Neutrophil (primary cell): ENCODE results near the gene PHC2.

Experiments
- H3K27ac ChIP-seq: fragments of 200-600 bp; sonication (generic); 2 replicates; pipeline ENCODE4 v1.5.1; 2016; ENCODE audit warnings: mild to moderate bottlenecking, moderate library complexity
- H3K27me3 ChIP-seq: fragments of 200-600 bp; sonication (generic); 2 replicates; pipeline ENCODE4 v1.6.0; 2016; ENCODE audit warnings: mild to moderate bottlenecking
- H3K36me3 ChIP-seq: fragments of 200-600 bp; sonication (generic); 2 replicates; pipeline ENCODE4 v1.5.1; 2017
- H3K4me1 ChIP-seq, 2 experiments: fragments of 200-600 bp in 1 of 2; sonication (generic) in 1 of 2; 1 replicate in 1 of 2; 2 replicates in 1 of 2; pipeline versions ENCODE4 v1.5.1 to v1.6.1; 2013 to 2016; ENCODE audit warnings: low read depth in 1 of 2, low read length in 1 of 2, mild to moderate bottlenecking in 1 of 2, moderate library complexity in 1 of 2; ENCODE audit not compliant: control insufficient read depth in 1 of 2, insufficient read depth in 1 of 2
- H3K4me3 ChIP-seq, 2 experiments: fragments of 200-600 bp in 1 of 2; sonication (generic) in 1 of 2; 1 replicate in 1 of 2; 2 replicates in 1 of 2; pipeline ENCODE4 v1.5.1; 2013 to 2016; ENCODE audit warnings: low read depth in 1 of 2, low read length in 1 of 2, mild to moderate bottlenecking in 1 of 2, moderate library complexity in 1 of 2
- H3K9me3 ChIP-seq: fragments of 200-600 bp; sonication (generic); 2 replicates; pipeline ENCODE4 v1.5.1; 2016
- CTCF ChIP-seq: fragments of 200-600 bp; sonication (generic); IDR thresholded peaks from 2 replicates; pipeline ENCODE4 v1.5.1; 2016; ENCODE audit warnings: antibody characterized with exemption

The PHC2 gene

GRCh38 chr1:33377756-33378155 is 53.1 kb downstream of the PHC2 start:
- no peak overlapping the region for H3K27ac ChIP-seq
- no peak for TF ChIP-seq CTCF
- no peaks in the 10 kb centered on the region for H3K36me3 ChIP-seq
- H3K4me1 ChIP-seq: peaks cover 0 to 9% of the 10 kb centered on the region in 2 experiments
- peaks cover 15% of the 10 kb centered on the region for H3K27me3 ChIP-seq
- H3K9me3 ChIP-seq: no peaks in the 10 kb centered on the region
- no peak overlapping the region for H3K4me3 ChIP-seq

- no peak for TF ChIP-seq CTCF
- Histone ChIP-seq H3K4me1 (peaks cover 0 to 6% of the 10 kb centered on the region in 2 experiments), H3K36me3 (no peaks in the 10 kb centered on the region)
Observed at GRCh38 chr1:33377013-33377412, 53.9 kb downstream of the PHC2 start.

GRCh38 chr1:33375316-33375715 is 55.6 kb downstream of the PHC2 start:
- Histone ChIP-seq H3K4me3 (no peak overlapping the region), H3K4me1 (peaks cover 0 to 3% of the 10 kb centered on the region in 2 experiments), H3K36me3 (no peaks in the 10 kb centered on the region), H3K27me3 (peaks cover under 1% of the 10 kb centered on the region), H3K27ac (no peak overlapping the region), H3K9me3 (no peaks in the 10 kb centered on the region)
- TF ChIP-seq CTCF: no peak

More at GRCh38 chr1:33377013-33377412, 53.9 kb downstream of the PHC2 start:
- Histone ChIP-seq H3K27me3 (peaks cover 14% of the 10 kb centered on the region), H3K4me3 (no peak overlapping the region), H3K27ac (no peak overlapping the region), H3K9me3 (no peaks in the 10 kb centered on the region)

GRCh38 chr1:33374336-33375105 is 56.4 kb downstream of the PHC2 start:
- no peaks in the 10 kb centered on the region for H3K27me3 ChIP-seq
- no peak for TF ChIP-seq CTCF
- H3K4me1 ChIP-seq: no peaks in the 10 kb centered on the region
- H3K36me3 ChIP-seq: no peaks in the 10 kb centered on the region
- no peaks in the 10 kb centered on the region for H3K9me3 ChIP-seq
- no peak overlapping the region for H3K4me3 ChIP-seq
- no peak overlapping the region for H3K27ac ChIP-seq

GRCh38 chr1:33373606-33374005 is 57.3 kb downstream of the PHC2 start:
- Histone ChIP-seq H3K4me1 (no peaks in the 10 kb centered on the region), H3K4me3 (no peak overlapping the region), H3K9me3 (no peaks in the 10 kb centered on the region), H3K36me3 (no peaks in the 10 kb centered on the region), H3K27ac (no peak overlapping the region), H3K27me3 (no peaks in the 10 kb centered on the region)
- no peak for TF ChIP-seq CTCF
